SK-N-SH (cell line): Measurements from ENCODE around the gene NECTIN2.

Experiments used
- CTCF ChIP-seq: fragments of 200-600 bp; sonication (generic); IDR thresholded peaks from 2 replicates; pipeline ENCODE4 v1.6.1; 2017; ENCODE audit warnings: antibody characterized with exemption, mild to moderate bottlenecking, moderate library complexity
- EP300 ChIP-seq, 2 experiments: IDR thresholded peaks; 2 replicates each; pipeline versions ENCODE4 v1.4.0 to v1.6.1; 2012; ENCODE audit warnings: borderline replicate concordance in 1 of 2, low read depth in 1 of 2, low read length in 1 of 2
- EZH2phosphoT487 ChIP-seq: fragments of 200-600 bp; sonication (generic); IDR thresholded peaks from 2 replicates; pipeline ENCODE4 v1.6.1; 2017; ENCODE audit warnings: low read depth, mixed run types, mild to moderate bottlenecking, antibody characterized with exemption, moderate library complexity, borderline replicate concordance
- GATA2 ChIP-seq: sonication (generic); formaldehyde crosslinking; IDR thresholded peaks from 2 replicates; pipeline ENCODE4 v1.5.0; 2020; ENCODE audit warnings: mild to moderate bottlenecking, missing genetic modification reagents
- MAX ChIP-seq: IDR thresholded peaks from 2 replicates; pipeline ENCODE4 v1.4.0; 2012; ENCODE audit warnings: low read depth
- NFIC ChIP-seq: IDR thresholded peaks from 2 replicates; pipeline ENCODE4 v1.4.0; 2012; ENCODE audit warnings: borderline replicate concordance
- POLR2AphosphoS5 ChIP-seq: IDR thresholded peaks from 2 replicates; pipeline ENCODE4 v1.6.1; 2012; ENCODE audit warnings: low read depth, low read length
- RCOR1 ChIP-seq: fragments of 150-350 bp; IDR thresholded peaks from 2 replicates; pipeline ENCODE4 v1.6.1; 2017; ENCODE audit warnings: antibody characterized with exemption, low read length
- REST ChIP-seq: IDR thresholded peaks from 2 replicates; pipeline ENCODE4 v1.6.1; 2012; ENCODE audit warnings: mild to moderate bottlenecking, low read depth, low read length, moderate library complexity
- RXRA ChIP-seq: IDR thresholded peaks from 2 replicates; pipeline ENCODE4 v1.4.0; 2012; ENCODE audit warnings: low read depth, mild to moderate bottlenecking, borderline replicate concordance
- SIN3A ChIP-seq: IDR thresholded peaks from 2 replicates; pipeline ENCODE4 v1.6.1; 2012; ENCODE audit warnings: low read depth, mild to moderate bottlenecking, low read length, moderate library complexity, borderline replicate concordance
- TAF1 ChIP-seq: IDR thresholded peaks from 2 replicates; pipeline ENCODE4 v1.6.1; 2012; ENCODE audit warnings: low read depth, mild to moderate bottlenecking, low read length, moderate library complexity, borderline replicate concordance
- TCF12 ChIP-seq: IDR thresholded peaks from 2 replicates; pipeline ENCODE4 v1.4.0; 2012
- YY1 ChIP-seq: IDR thresholded peaks from 2 replicates; pipeline ENCODE4 v1.4.0; 2012; ENCODE audit warnings: low read depth, mild to moderate bottlenecking

GRCh38 chr19:44894946-44895345, 48.8 kb downstream of the NECTIN2 start:
- TF ChIP-seq CTCF (no peak), POLR2AphosphoS5 (no peak), MAX (no peak), EP300 (IDR thresholded peaks at IDR 0.05; ENCODE audit: borderline replicate concordance in 1 of 2, low read depth in 1 of 2, low read length in 1 of 2) (no peak), REST (no peak), RXRA (no peak), GATA2 (CRISPR knock-in tag) (no peak), EZH2phosphoT487 (no peak), RCOR1 (no peak), TAF1 (no peak), YY1 (no peak), NFIC (no peak), TCF12 (no peak), SIN3A (no peak)
